HEK293 (cell line): ENCODE measurements around the gene EIF3L.

Experiments
- BCL11A ChIP-seq: fragments of 450-650 bp; formaldehyde crosslinking; IDR thresholded peaks from 2 replicates; pipeline ENCODE4 v1.5.1; 2016; ENCODE audit warnings: low read depth, missing biosample characterization, missing genetic modification characterization
- GLI4 ChIP-seq: fragments of 450-650 bp; formaldehyde crosslinking; IDR thresholded peaks from 2 replicates; pipeline ENCODE4 v1.5.1; 2016; ENCODE audit warnings: missing biosample characterization, missing genetic modification characterization
- MYNN ChIP-seq: fragments of 450-650 bp; formaldehyde crosslinking; IDR thresholded peaks from 2 replicates; pipeline ENCODE4 v1.5.1; 2016; ENCODE audit warnings: missing biosample characterization, missing genetic modification characterization, borderline replicate concordance
- TCF7L2 ChIP-seq: IDR thresholded peaks from 2 replicates; pipeline ENCODE4 v1.6.1; 2011; ENCODE audit warnings: low read depth, mild to moderate bottlenecking, inconsistent platforms, low read length, moderate library complexity, borderline replicate concordance
- ZBTB21 ChIP-seq: fragments of 450-650 bp; formaldehyde crosslinking; IDR thresholded peaks from 2 replicates; pipeline ENCODE4 v1.5.1; 2017; ENCODE audit warnings: missing biosample characterization, missing genetic modification characterization
- ZBTB49 ChIP-seq: fragments of 450-650 bp; formaldehyde crosslinking; IDR thresholded peaks from 2 replicates; pipeline ENCODE4 v1.5.1; 2016; ENCODE audit warnings: missing biosample characterization, missing genetic modification characterization, low read depth
- ZNF398 ChIP-seq: fragments of 450-650 bp; formaldehyde crosslinking; IDR thresholded peaks from 2 replicates; pipeline ENCODE4 v1.5.1; 2017; ENCODE audit warnings: missing biosample characterization, missing genetic modification characterization
- ZNF629 ChIP-seq: fragments of 450-650 bp; formaldehyde crosslinking; IDR thresholded peaks from 2 replicates; pipeline ENCODE4 v1.5.1; 2017; ENCODE audit warnings: missing biosample characterization, missing genetic modification characterization
- TF ChIP-seq, protein P1 (sequence below): fragments of 450-650 bp; formaldehyde crosslinking; IDR thresholded peaks from 2 replicates; pipeline ENCODE4 v1.5.1; 2016; ENCODE audit warnings: missing biosample characterization, missing genetic modification characterization

- TF ChIP-seq, protein P1, sequence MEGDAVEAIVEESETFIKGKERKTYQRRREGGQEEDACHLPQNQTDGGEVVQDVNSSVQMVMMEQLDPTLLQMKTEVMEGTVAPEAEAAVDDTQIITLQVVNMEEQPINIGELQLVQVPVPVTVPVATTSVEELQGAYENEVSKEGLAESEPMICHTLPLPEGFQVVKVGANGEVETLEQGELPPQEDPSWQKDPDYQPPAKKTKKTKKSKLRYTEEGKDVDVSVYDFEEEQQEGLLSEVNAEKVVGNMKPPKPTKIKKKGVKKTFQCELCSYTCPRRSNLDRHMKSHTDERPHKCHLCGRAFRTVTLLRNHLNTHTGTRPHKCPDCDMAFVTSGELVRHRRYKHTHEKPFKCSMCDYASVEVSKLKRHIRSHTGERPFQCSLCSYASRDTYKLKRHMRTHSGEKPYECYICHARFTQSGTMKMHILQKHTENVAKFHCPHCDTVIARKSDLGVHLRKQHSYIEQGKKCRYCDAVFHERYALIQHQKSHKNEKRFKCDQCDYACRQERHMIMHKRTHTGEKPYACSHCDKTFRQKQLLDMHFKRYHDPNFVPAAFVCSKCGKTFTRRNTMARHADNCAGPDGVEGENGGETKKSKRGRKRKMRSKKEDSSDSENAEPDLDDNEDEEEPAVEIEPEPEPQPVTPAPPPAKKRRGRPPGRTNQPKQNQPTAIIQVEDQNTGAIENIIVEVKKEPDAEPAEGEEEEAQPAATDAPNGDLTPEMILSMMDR: no peak
- no peak for TF ChIP-seq TCF7L2
- no peak for TF ChIP-seq ZNF629 (tag by site-specific recombination)
- no peak for TF ChIP-seq ZBTB21 (tag by site-specific recombination)
- TF ChIP-seq GLI4: no peak
- no peak for TF ChIP-seq ZNF398
- no peak for TF ChIP-seq MYNN (tag by site-specific recombination)
- TF ChIP-seq BCL11A (tag by site-specific recombination): no peak
- TF ChIP-seq ZBTB49: no peak
Observed at GRCh38 chr22:37808294-37808657, 40.9 kb upstream of the EIF3L start.
